Neural cell (in vitro differentiated cells): ENCODE results near the gene DPP6. TPM values are rescaled to one million over a fixed set of nuclear protein-coding genes. Genes with fewer than 3 reads are reported as not detected.

ENCODE experiments used
- H2AFZ ChIP-seq: fragments of 200-600, 300-800 bp; sonication (generic), shearing (Covaris generic); 2 replicates; pipeline ENCODE4 v1.6.0; 2014; ENCODE audit warnings: low read depth, mild to moderate bottlenecking, antibody characterized with exemption, low read length, moderate library complexity
- H3F3A ChIP-seq: fragments of 200-600 bp; shearing (Covaris generic); 2 replicates; pipeline ENCODE4 v1.6.1; 2016; ENCODE audit warnings: mild to moderate bottlenecking, moderate library complexity, mixed read lengths, antibody characterized with exemption, low read length; ENCODE audit not compliant: insufficient read depth, poor library complexity, severe bottlenecking
- H3K27ac ChIP-seq: fragments of 200-600, 300-800 bp; sonication (generic), shearing (Covaris generic); 2 replicates; pipeline ENCODE4 v1.5.1; 2014; ENCODE audit warnings: mild to moderate bottlenecking, low read length, moderate library complexity
- H3K27me3 ChIP-seq: fragments of 300-800, 200-600 bp; sonication (generic), shearing (Covaris generic); 2 replicates; pipeline ENCODE4 v1.6.0; 2014; ENCODE audit warnings: mild to moderate bottlenecking, low read depth, low read length, moderate library complexity; ENCODE audit not compliant: insufficient read depth
- H3K36me3 ChIP-seq: fragments of 300-800, 200-600 bp; sonication (generic), shearing (Covaris generic); 2 replicates; pipeline ENCODE4 v1.5.1; 2014; ENCODE audit warnings: mild to moderate bottlenecking, antibody characterized with exemption, low read length, moderate library complexity; ENCODE audit not compliant: insufficient read depth
- H3K4me2 ChIP-seq: fragments of 300-800, 200-600 bp; sonication (generic), shearing (Covaris generic); 2 replicates; pipeline ENCODE4 v1.6.0; 2014; ENCODE audit warnings: mild to moderate bottlenecking, low read length
- H3K4me3 ChIP-seq: fragments of 300-800, 200-600 bp; sonication (generic), shearing (Covaris generic); 2 replicates; pipeline ENCODE4 v1.5.1; 2014; ENCODE audit warnings: mild to moderate bottlenecking, low read length, moderate library complexity
- H3K79me2 ChIP-seq: fragments of 200-600 bp; shearing (Covaris generic); replicated peaks from 2 replicates; pipeline ENCODE4 v1.6.0; 2014; ENCODE audit warnings: mild to moderate bottlenecking, low read length, moderate library complexity; ENCODE audit not compliant: insufficient read depth
- H3K9ac ChIP-seq: fragments of 300-800, 200-600 bp; sonication (generic), shearing (Covaris generic); 2 replicates; pipeline ENCODE4 v1.6.1; 2016; ENCODE audit warnings: mild to moderate bottlenecking, low read length, mixed read lengths
- H3K9me2 ChIP-seq: fragments of 200-600 bp; shearing (Covaris generic); 2 replicates; pipeline ENCODE4 v1.6.1; 2016; ENCODE audit warnings: mild to moderate bottlenecking, low read length, mixed read lengths; ENCODE audit not compliant: insufficient read depth
- H3K9me3 ChIP-seq: fragments of 200-600, 300-800 bp; sonication (generic), shearing (Covaris generic); 2 replicates; pipeline ENCODE4 v1.6.1; 2016; ENCODE audit warnings: mild to moderate bottlenecking, mixed run types, low read length, moderate library complexity, mixed read lengths
- H4K20me1 ChIP-seq: fragments of 200-600 bp; shearing (Covaris generic); 2 replicates; pipeline ENCODE4 v1.6.1; 2016; ENCODE audit warnings: mild to moderate bottlenecking, mixed run types; ENCODE audit not compliant: insufficient read depth
- EP300 ChIP-seq: fragments of 450-650 bp; conservative IDR thresholded peaks from 2 replicates; pipeline ENCODE4 v1.6.1; 2014; ENCODE audit warnings: antibody characterized with exemption, mild to moderate bottlenecking, moderate library complexity; ENCODE audit not compliant: poor library complexity, severe bottlenecking
- EZH2 ChIP-seq: fragments of 200-600, 300-800 bp; shearing (Covaris generic), sonication (generic); IDR thresholded peaks from 2 replicates; pipeline ENCODE4 v1.6.1; 2014; ENCODE audit warnings: antibody characterized with exemption, low read length, borderline replicate concordance, mild to moderate bottlenecking; ENCODE audit not compliant: insufficient read depth, poor library complexity, severe bottlenecking
- MXI1 ChIP-seq: fragments of 450-650 bp; conservative IDR thresholded peaks from 2 replicates; pipeline ENCODE4 v1.6.1; 2014; ENCODE audit warnings: antibody characterized with exemption, mild to moderate bottlenecking; ENCODE audit not compliant: poor library complexity, severe bottlenecking
- POLR2AphosphoS5 ChIP-seq: IDR thresholded peaks from 2 replicates; pipeline ENCODE4 v1.6.1; 2012
- RAD21 ChIP-seq: fragments of 450-650 bp; conservative IDR thresholded peaks from 2 replicates; pipeline ENCODE4 v1.6.1; 2014; ENCODE audit warnings: antibody characterized with exemption, mild to moderate bottlenecking, moderate library complexity
- SMC3 ChIP-seq: fragments of 450-650 bp; conservative IDR thresholded peaks from 2 replicates; pipeline ENCODE4 v1.6.1; 2014; ENCODE audit warnings: antibody characterized with exemption, mild to moderate bottlenecking, moderate library complexity; ENCODE audit not compliant: poor library complexity
- TAF1 ChIP-seq: IDR thresholded peaks from 2 replicates; pipeline ENCODE4 v1.6.1; 2012; ENCODE audit warnings: low read depth
- polyA plus RNA-seq: library from polyadenylated mRNA; depleted of rRNA; stranded (reverse); fragments of >200 nt; gene quantifications from 2 replicates; pipeline ENCODE4 v1.2.3, GENCODE V29; 2014
- TF ChIP-seq, protein P1 (sequence below): fragments of 450-650 bp; IDR thresholded peaks from 2 replicates; pipeline ENCODE4 v1.5.1; 2014; ENCODE audit warnings: antibody characterized with exemption, mild to moderate bottlenecking, moderate library complexity; ENCODE audit not compliant: poor library complexity, severe bottlenecking
- TF ChIP-seq, protein P2 (sequence below): IDR thresholded peaks from 2 replicates; pipeline ENCODE4 v1.6.1; 2012; ENCODE audit warnings: borderline replicate concordance

Gene DPP6
- polyA plus RNA-seq, 1 donor from 2014 or later, result 20.4 TPM

GRCh38 chr7:154865984-154866685, 813.9 kb downstream of the DPP6 start:
- Histone ChIP-seq H3K9me2 (no peaks in the 10 kb centered on the region), H3K4me2 (no peak overlapping the region), H2AFZ (no peak overlapping the region), H4K20me1 (no peaks in the 10 kb centered on the region), H3K27ac (no peak overlapping the region), H3K27me3 (no peaks in the 10 kb centered on the region), H3K4me3 (no peak overlapping the region), H3K79me2 (no peaks in the 10 kb centered on the region), H3K9ac (no peak overlapping the region), H3F3A (no peaks in the 10 kb centered on the region), H3K9me3 (no peaks in the 10 kb centered on the region), H3K36me3 (no peaks in the 10 kb centered on the region)
- TF ChIP-seq MXI1, result no peak
- TF ChIP-seq RAD21, result no peak
- no peak for TF ChIP-seq SMC3
- TF ChIP-seq TAF1, result no peak
- TF ChIP-seq, protein P1, sequence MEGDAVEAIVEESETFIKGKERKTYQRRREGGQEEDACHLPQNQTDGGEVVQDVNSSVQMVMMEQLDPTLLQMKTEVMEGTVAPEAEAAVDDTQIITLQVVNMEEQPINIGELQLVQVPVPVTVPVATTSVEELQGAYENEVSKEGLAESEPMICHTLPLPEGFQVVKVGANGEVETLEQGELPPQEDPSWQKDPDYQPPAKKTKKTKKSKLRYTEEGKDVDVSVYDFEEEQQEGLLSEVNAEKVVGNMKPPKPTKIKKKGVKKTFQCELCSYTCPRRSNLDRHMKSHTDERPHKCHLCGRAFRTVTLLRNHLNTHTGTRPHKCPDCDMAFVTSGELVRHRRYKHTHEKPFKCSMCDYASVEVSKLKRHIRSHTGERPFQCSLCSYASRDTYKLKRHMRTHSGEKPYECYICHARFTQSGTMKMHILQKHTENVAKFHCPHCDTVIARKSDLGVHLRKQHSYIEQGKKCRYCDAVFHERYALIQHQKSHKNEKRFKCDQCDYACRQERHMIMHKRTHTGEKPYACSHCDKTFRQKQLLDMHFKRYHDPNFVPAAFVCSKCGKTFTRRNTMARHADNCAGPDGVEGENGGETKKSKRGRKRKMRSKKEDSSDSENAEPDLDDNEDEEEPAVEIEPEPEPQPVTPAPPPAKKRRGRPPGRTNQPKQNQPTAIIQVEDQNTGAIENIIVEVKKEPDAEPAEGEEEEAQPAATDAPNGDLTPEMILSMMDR, result no peak
- TF ChIP-seq, protein P2, sequence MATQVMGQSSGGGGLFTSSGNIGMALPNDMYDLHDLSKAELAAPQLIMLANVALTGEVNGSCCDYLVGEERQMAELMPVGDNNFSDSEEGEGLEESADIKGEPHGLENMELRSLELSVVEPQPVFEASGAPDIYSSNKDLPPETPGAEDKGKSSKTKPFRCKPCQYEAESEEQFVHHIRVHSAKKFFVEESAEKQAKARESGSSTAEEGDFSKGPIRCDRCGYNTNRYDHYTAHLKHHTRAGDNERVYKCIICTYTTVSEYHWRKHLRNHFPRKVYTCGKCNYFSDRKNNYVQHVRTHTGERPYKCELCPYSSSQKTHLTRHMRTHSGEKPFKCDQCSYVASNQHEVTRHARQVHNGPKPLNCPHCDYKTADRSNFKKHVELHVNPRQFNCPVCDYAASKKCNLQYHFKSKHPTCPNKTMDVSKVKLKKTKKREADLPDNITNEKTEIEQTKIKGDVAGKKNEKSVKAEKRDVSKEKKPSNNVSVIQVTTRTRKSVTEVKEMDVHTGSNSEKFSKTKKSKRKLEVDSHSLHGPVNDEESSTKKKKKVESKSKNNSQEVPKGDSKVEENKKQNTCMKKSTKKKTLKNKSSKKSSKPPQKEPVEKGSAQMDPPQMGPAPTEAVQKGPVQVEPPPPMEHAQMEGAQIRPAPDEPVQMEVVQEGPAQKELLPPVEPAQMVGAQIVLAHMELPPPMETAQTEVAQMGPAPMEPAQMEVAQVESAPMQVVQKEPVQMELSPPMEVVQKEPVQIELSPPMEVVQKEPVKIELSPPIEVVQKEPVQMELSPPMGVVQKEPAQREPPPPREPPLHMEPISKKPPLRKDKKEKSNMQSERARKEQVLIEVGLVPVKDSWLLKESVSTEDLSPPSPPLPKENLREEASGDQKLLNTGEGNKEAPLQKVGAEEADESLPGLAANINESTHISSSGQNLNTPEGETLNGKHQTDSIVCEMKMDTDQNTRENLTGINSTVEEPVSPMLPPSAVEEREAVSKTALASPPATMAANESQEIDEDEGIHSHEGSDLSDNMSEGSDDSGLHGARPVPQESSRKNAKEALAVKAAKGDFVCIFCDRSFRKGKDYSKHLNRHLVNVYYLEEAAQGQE, result no peak
- TF ChIP-seq POLR2AphosphoS5, result no peak
- TF ChIP-seq EP300, result no peak
- TF ChIP-seq EZH2, result no peak

DNA sequence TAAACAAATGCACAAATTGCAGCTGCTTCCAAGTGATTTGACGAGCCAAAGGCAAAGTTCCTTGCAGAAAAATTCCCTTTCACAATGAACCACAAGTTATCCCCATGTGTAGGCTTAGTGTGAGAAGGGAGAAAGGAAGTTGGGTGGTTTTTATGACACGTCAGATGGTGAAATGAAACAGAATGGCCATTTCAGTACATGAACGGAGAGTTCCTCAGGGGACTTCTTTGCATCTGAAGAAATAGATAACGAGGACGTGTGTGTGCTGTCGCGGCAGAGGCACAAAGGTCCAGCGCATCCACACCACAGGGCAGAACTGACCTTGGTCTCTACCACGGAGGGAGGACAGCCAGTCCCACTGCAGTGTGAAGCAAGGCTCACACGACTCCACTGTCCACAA, 814.9 kb downstream of the DPP6 start:
- Histone ChIP-seq H3K27ac (no peak overlapping the region), H3K36me3 (no peaks in the 10 kb centered on the region), H3K4me3 (no peak overlapping the region), H2AFZ (no peak overlapping the region), H3F3A (no peaks in the 10 kb centered on the region), H3K9ac (no peak overlapping the region), H3K9me2 (no peaks in the 10 kb centered on the region), H3K79me2 (no peaks in the 10 kb centered on the region), H3K27me3 (no peaks in the 10 kb centered on the region), H3K4me2 (no peak overlapping the region), H3K9me3 (no peaks in the 10 kb centered on the region), H4K20me1 (no peaks in the 10 kb centered on the region)
- TF ChIP-seq TAF1 (no peak), RAD21 (no peak), SMC3 (no peak), POLR2AphosphoS5 (no peak), MXI1 (no peak), EP300 (no peak)
- TF ChIP-seq, protein P1, result no peak
- TF ChIP-seq, protein P2, result no peak
